Effector memory CD4-positive, alpha-beta T cell (primary cell): ENCODE results near the gene PPP1R13B.
A peak's percentile ranks its signal among the peaks of the same experiment; 100 is the strongest.

Experiments used
- DNase-seq, 3 donors: peaks; one replicate each; pipeline ENCODE4 v3.0.0-alpha.2; 2020
- H3K27ac ChIP-seq: 2 replicates; pipeline ENCODE4 v1.7.0; 2013; ENCODE audit warnings: mild to moderate bottlenecking, low read length, moderate library complexity; ENCODE audit not compliant: insufficient read depth, poor library complexity, severe bottlenecking
- H3K27me3 ChIP-seq: replicated peaks from 2 replicates; pipeline ENCODE4 v1.7.0; 2013; ENCODE audit warnings: mild to moderate bottlenecking, low read length; ENCODE audit not compliant: insufficient read depth, control insufficient read depth, poor library complexity, severe bottlenecking
- H3K36me3 ChIP-seq: 2 replicates; pipeline ENCODE4 v1.7.0; 2013; ENCODE audit warnings: mild to moderate bottlenecking, low read length, moderate library complexity; ENCODE audit not compliant: control insufficient read depth, insufficient read depth
- H3K4me1 ChIP-seq: 2 replicates; pipeline ENCODE4 v1.7.0; 2013; ENCODE audit warnings: low read length, mild to moderate bottlenecking; ENCODE audit not compliant: control insufficient read depth, insufficient read depth, poor library complexity, severe bottlenecking
- H3K4me3 ChIP-seq: 2 replicates; pipeline ENCODE4 v1.7.0; 2013; ENCODE audit warnings: low read length, low read depth, mild to moderate bottlenecking; ENCODE audit not compliant: insufficient read depth, poor library complexity, severe bottlenecking
- H3K9me3 ChIP-seq: 2 replicates; pipeline ENCODE4 v1.7.0; 2013; ENCODE audit warnings: mild to moderate bottlenecking, low read length, moderate library complexity; ENCODE audit not compliant: control insufficient read depth

The PPP1R13B gene

GRCh38 chr14:103881268-103882201, 34.2 kb upstream of the PPP1R13B start:
- no peak overlapping the region for H3K4me3 ChIP-seq
- H3K9me3 ChIP-seq: no peaks in the 10 kb centered on the region
- no peak overlapping the region for H3K27ac ChIP-seq
- H3K27me3 ChIP-seq: no peaks in the 10 kb centered on the region
- no peaks in the 10 kb centered on the region for H3K36me3 ChIP-seq
- DNase-seq: no peak
- H3K4me1 ChIP-seq: peaks cover 13% of the 10 kb centered on the region

GRCh38 chr14:103880348-103881267, 33.2 kb upstream of the PPP1R13B start:
- Histone ChIP-seq H3K9me3 (no peaks in the 10 kb centered on the region), H3K27me3 (no peaks in the 10 kb centered on the region), H3K36me3 (no peaks in the 10 kb centered on the region), H3K4me3 (no peak overlapping the region), H3K4me1 (peaks cover 13% of the 10 kb centered on the region), H3K27ac (no peak overlapping the region)
- no peak for DNase-seq

GRCh38 chr14:103879570-103880347, 32.4 kb upstream of the PPP1R13B start:
- Histone ChIP-seq H3K36me3 (no peaks in the 10 kb centered on the region), H3K4me1 (peaks cover 13% of the 10 kb centered on the region), H3K4me3 (peak overlapping the region; percentile 42), H3K27ac (no peak overlapping the region), H3K27me3 (no peaks in the 10 kb centered on the region), H3K9me3 (no peaks in the 10 kb centered on the region)
- DNase-seq: no peak

GRCh38 chr14:103879118-103879569, 31.8 kb upstream of the PPP1R13B start:
- DNase-seq: no peak
- no peaks in the 10 kb centered on the region for H3K27me3 ChIP-seq

GRCh38 chr14:103878180-103878579, 30.8 kb upstream of the PPP1R13B start:
- no peak for DNase-seq
- H3K4me3 ChIP-seq: no peak overlapping the region
- H3K27ac ChIP-seq: no peak overlapping the region
- H3K4me1 ChIP-seq: peaks cover 13% of the 10 kb centered on the region
- H3K36me3 ChIP-seq: no peaks in the 10 kb centered on the region
- H3K9me3 ChIP-seq: no peaks in the 10 kb centered on the region
- no peaks in the 10 kb centered on the region for H3K27me3 ChIP-seq

More at GRCh38 chr14:103879118-103879569, 31.8 kb upstream of the PPP1R13B start:
- Histone ChIP-seq H3K4me1 (peaks cover 13% of the 10 kb centered on the region), H3K27ac (no peak overlapping the region), H3K4me3 (no peak overlapping the region), H3K36me3 (no peaks in the 10 kb centered on the region), H3K9me3 (no peaks in the 10 kb centered on the region)

- Histone ChIP-seq H3K36me3 (no peaks in the 10 kb centered on the region), H3K4me3 (no peak overlapping the region), H3K4me1 (peaks cover 21% of the 10 kb centered on the region), H3K27me3 (no peaks in the 10 kb centered on the region), H3K9me3 (no peaks in the 10 kb centered on the region), H3K27ac (no peak overlapping the region)
- DNase-seq: no peak
Measured at GRCh38 chr14:103875010-103875409, 27.6 kb upstream of the PPP1R13B start.

- Histone ChIP-seq H3K4me1 (peaks cover 15% of the 10 kb centered on the region), H3K27me3 (no peaks in the 10 kb centered on the region), H3K9me3 (no peaks in the 10 kb centered on the region), H3K36me3 (no peaks in the 10 kb centered on the region), H3K4me3 (peak overlapping the region; percentile 70), H3K27ac (peak overlapping the region; percentile 49)
- DNase-seq: no peak
Measured at GRCh38 chr14:103872481-103873113, 25.2 kb upstream of the PPP1R13B start.

GRCh38 chr14:103871596-103872480, 24.5 kb upstream of the PPP1R13B start:
- no peaks in the 10 kb centered on the region for H3K36me3 ChIP-seq
- peak; percentile 45 to 62 (median 54) for DNase-seq
- H3K27me3 ChIP-seq: no peaks in the 10 kb centered on the region
- H3K9me3 ChIP-seq: no peaks in the 10 kb centered on the region
- peak overlapping the region; percentile 49 for H3K27ac ChIP-seq
- peaks cover 15% of the 10 kb centered on the region for H3K4me1 ChIP-seq
- H3K4me3 ChIP-seq: peak overlapping the region; percentile 70
